PC-9 (cell line): ENCODE results near the gene INMT. TPM values are rescaled to one million over a fixed set of nuclear protein-coding genes. Genes with fewer than 3 reads are reported as not detected.

Experiments
- BruUV-seq: library from RNA; stranded (reverse); fragments of 400-500 nt; replicated peaks from 2 replicates; lab custom pipeline; 2021; lab: Mats Ljungman, UMichigan
- CTCF ChIA-PET: fragments of 300-600 bp; sonication (Branson Sonifier 250); formaldehyde crosslinking; loops from one replicate; lab custom pipeline; 2022; ENCODE audit warnings: antibody characterized with exemption; lab: Charles Lee
- POLR2A ChIA-PET: fragments of 300-600 bp; sonication (Branson Sonifier 250); formaldehyde crosslinking; loops from one replicate; lab custom pipeline; 2022; ENCODE audit warnings: antibody characterized with exemption; ENCODE audit not compliant: unreplicated experiment; lab: Charles Lee
- DNase-seq, 2 experiments: peaks; one replicate each; pipeline versions ENCODE4 v3.0.0 to v3.0.0-alpha.2; 2015 to 2022; ENCODE audit warnings: mixed read lengths in 1 of 2
- H2AFZ ChIP-seq: fragments of 200-600 bp; sonication (generic); 2 replicates; pipeline ENCODE4 v1.8.1; 2017; ENCODE audit warnings: antibody characterized with exemption
- H3F3A ChIP-seq: fragments of 200-600 bp; sonication (generic); 2 replicates; pipeline ENCODE4 v1.8.1; 2017; ENCODE audit warnings: antibody characterized with exemption, mild to moderate bottlenecking, low read depth; ENCODE audit not compliant: insufficient read depth
- H3K27ac ChIP-seq: fragments of 200-600 bp; sonication (generic); 2 replicates; pipeline ENCODE4 v1.6.1; 2016; ENCODE audit warnings: mixed run types
- H3K27me3 ChIP-seq: fragments of 200-600 bp; sonication (generic); 2 replicates; pipeline ENCODE4 v1.6.1; 2016; ENCODE audit warnings: low read depth, mixed run types; ENCODE audit not compliant: insufficient read depth
- H3K36me3 ChIP-seq: fragments of 200-600 bp; sonication (generic); 2 replicates; pipeline ENCODE4 v1.6.1; 2016; ENCODE audit warnings: low read depth, mixed run types
- H3K4me1 ChIP-seq: fragments of 200-600 bp; sonication (generic); replicated peaks from 2 replicates; pipeline ENCODE4 v1.6.1; 2016; ENCODE audit warnings: mixed run types; ENCODE audit not compliant: insufficient read depth
- H3K4me2 ChIP-seq: fragments of 200-600 bp; sonication (generic); 2 replicates; pipeline ENCODE4 v1.6.1; 2017; ENCODE audit warnings: mixed run types
- H3K4me3 ChIP-seq: fragments of 200-600 bp; sonication (generic); 2 replicates; pipeline ENCODE4 v1.6.1; 2016; ENCODE audit warnings: mixed run types
- H3K79me2 ChIP-seq: fragments of 200-600 bp; sonication (generic); 2 replicates; pipeline ENCODE4 v1.6.1; 2017; ENCODE audit warnings: low read depth, mixed run types
- H3K9me2 ChIP-seq: fragments of 200-600 bp; sonication (generic); 2 replicates; pipeline ENCODE4 v1.8.1; 2017; ENCODE audit warnings: mild to moderate bottlenecking; ENCODE audit not compliant: insufficient read depth
- H3K9me3 ChIP-seq: fragments of 200-600 bp; sonication (generic); 2 replicates; pipeline ENCODE4 v1.8.1; 2016; ENCODE audit warnings: low read depth; ENCODE audit not compliant: insufficient read depth
- H4K20me1 ChIP-seq: fragments of 200-600 bp; sonication (generic); 2 replicates; pipeline ENCODE4 v1.8.1; 2017; ENCODE audit not compliant: insufficient read depth
- EZH2 ChIP-seq: fragments of 200-600 bp; sonication (generic); IDR thresholded peaks from 2 replicates; pipeline ENCODE4 v1.8.0; 2017; ENCODE audit warnings: antibody characterized with exemption, low read depth
- intact Hi-C: fragments of 100-400 bp; cut with micrococcal nuclease; formaldehyde crosslinking; loops from one replicate; pipeline ENCODE4 v1.10.0; 2022; ENCODE audit not compliant: unreplicated experiment
- total RNA-seq: library from RNA; stranded (reverse); gene quantifications from 2 replicates; pipeline ENCODE4 v1.2.3, GENCODE V29; 2021
- TF ChIP-seq, protein P1 (sequence below): fragments of 200-600 bp; sonication (generic); conservative IDR thresholded peaks from 2 replicates; pipeline ENCODE4 v1.6.1; 2017; ENCODE audit warnings: mixed run types, antibody characterized with exemption, mild to moderate bottlenecking, moderate library complexity

Gene INMT
- total RNA-seq, 1 experiment from 2014 or later: not detected

DNA sequence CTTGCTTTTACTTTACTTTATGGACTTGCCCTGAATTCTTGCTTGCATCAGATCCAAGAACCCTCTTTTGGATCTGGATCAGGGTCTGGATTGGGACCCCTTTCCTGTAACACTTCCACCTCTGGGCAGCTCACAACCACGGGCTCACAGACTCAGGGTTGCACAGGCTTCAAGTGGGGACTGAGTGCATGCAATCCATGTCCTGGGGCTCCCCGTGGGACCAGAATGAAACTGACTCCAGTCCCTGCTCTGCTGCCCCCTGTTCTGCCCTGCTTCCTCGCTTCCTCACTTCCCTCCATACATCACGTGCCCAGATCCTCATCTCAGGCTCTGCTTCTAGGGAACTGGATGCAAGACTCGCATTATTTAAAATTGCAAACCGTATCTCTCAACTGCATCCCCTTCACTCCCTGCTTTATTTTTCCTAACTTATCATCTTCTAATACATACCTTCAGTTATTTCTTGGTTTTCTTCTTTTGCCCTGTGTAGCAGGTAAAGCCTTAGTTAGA lies 23.3 kb upstream of the INMT start:
- no peaks in the 10 kb centered on the region for H3K9me3 ChIP-seq
- H3K36me3 ChIP-seq: no peaks in the 10 kb centered on the region
- no TSS peak for BruUV-seq
- ChIA-PET POLR2A (no interaction called here), CTCF (no interaction called here)
- no peak overlapping the region for H3K4me3 ChIP-seq
- no peak for TF ChIP-seq EZH2
- TF ChIP-seq, protein P1, sequence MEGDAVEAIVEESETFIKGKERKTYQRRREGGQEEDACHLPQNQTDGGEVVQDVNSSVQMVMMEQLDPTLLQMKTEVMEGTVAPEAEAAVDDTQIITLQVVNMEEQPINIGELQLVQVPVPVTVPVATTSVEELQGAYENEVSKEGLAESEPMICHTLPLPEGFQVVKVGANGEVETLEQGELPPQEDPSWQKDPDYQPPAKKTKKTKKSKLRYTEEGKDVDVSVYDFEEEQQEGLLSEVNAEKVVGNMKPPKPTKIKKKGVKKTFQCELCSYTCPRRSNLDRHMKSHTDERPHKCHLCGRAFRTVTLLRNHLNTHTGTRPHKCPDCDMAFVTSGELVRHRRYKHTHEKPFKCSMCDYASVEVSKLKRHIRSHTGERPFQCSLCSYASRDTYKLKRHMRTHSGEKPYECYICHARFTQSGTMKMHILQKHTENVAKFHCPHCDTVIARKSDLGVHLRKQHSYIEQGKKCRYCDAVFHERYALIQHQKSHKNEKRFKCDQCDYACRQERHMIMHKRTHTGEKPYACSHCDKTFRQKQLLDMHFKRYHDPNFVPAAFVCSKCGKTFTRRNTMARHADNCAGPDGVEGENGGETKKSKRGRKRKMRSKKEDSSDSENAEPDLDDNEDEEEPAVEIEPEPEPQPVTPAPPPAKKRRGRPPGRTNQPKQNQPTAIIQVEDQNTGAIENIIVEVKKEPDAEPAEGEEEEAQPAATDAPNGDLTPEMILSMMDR: no peak
- no peak overlapping the region for H2AFZ ChIP-seq
- no peaks in the 10 kb centered on the region for H3F3A ChIP-seq
- H3K27me3 ChIP-seq: peaks cover 89% of the 10 kb centered on the region
- H3K4me1 ChIP-seq: no peaks in the 10 kb centered on the region
- H3K79me2 ChIP-seq: no peaks in the 10 kb centered on the region
- no peak overlapping the region for H3K4me2 ChIP-seq
- H3K9me2 ChIP-seq: no peaks in the 10 kb centered on the region
- H3K27ac ChIP-seq: no peak overlapping the region
- no peaks in the 10 kb centered on the region for H4K20me1 ChIP-seq
- intact Hi-C loops: no loop called here
- DNase-seq: no peak

DNA sequence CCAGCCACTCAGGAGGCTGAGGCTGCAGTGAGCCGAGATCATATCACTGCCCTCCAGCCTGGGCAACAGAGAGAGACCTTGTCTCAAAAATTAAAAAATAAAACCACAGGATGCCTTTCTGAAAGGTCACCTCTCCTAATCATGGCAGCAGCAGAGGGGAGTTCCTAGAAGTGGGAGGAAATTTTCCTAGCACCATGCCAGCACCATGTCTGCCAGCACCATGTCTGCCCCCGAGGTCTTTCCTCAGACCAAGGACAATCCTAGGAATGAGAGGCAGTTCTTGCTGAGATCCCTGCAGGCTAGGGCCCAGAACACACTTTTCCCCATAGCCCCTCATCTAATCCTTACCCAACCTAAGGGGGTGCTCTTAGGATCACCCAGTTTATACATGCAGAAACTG lies 22.3 kb upstream of the INMT start:
- H3K4me2 ChIP-seq: no peak overlapping the region
- no peak overlapping the region for H3K4me3 ChIP-seq
- no peaks in the 10 kb centered on the region for H3K9me3 ChIP-seq
- H3K27ac ChIP-seq: no peak overlapping the region
- H3K36me3 ChIP-seq: no peaks in the 10 kb centered on the region
- intact Hi-C loops: no loop called here
- POLR2A ChIA-PET: no interaction called here
- H4K20me1 ChIP-seq: no peaks in the 10 kb centered on the region
- H3F3A ChIP-seq: no peaks in the 10 kb centered on the region
- peaks cover 89% of the 10 kb centered on the region for H3K27me3 ChIP-seq
- no peaks in the 10 kb centered on the region for H3K79me2 ChIP-seq
- H3K4me1 ChIP-seq: no peaks in the 10 kb centered on the region
- CTCF ChIA-PET: no interaction called here
- no peak for DNase-seq
- TF ChIP-seq EZH2: no peak
- TF ChIP-seq, protein P1: no peak
- no TSS peak for BruUV-seq
- no peak overlapping the region for H2AFZ ChIP-seq
- H3K9me2 ChIP-seq: no peaks in the 10 kb centered on the region

- Histone ChIP-seq H3K36me3 (no peaks in the 10 kb centered on the region), H3F3A (no peaks in the 10 kb centered on the region), H4K20me1 (no peaks in the 10 kb centered on the region), H3K4me3 (no peak overlapping the region), H3K27ac (no peak overlapping the region), H3K79me2 (no peaks in the 10 kb centered on the region), H3K4me1 (no peaks in the 10 kb centered on the region), H3K9me2 (no peaks in the 10 kb centered on the region), H3K9me3 (no peaks in the 10 kb centered on the region), H3K27me3 (peaks cover 89% of the 10 kb centered on the region), H3K4me2 (no peak overlapping the region), H2AFZ (no peak overlapping the region)
- TF ChIP-seq, protein P1: no peak
- no peak for TF ChIP-seq EZH2
- no peak for DNase-seq
- POLR2A ChIA-PET: no interaction called here
- intact Hi-C loops: no loop called here
- no TSS peak for BruUV-seq
- CTCF ChIA-PET: no interaction called here
These were observed 21.8 kb upstream of the INMT start for GRCh38 chr7:30730097-30730496.
